ENCODE measurements around the gene COIL.

The COIL gene

DNA sequence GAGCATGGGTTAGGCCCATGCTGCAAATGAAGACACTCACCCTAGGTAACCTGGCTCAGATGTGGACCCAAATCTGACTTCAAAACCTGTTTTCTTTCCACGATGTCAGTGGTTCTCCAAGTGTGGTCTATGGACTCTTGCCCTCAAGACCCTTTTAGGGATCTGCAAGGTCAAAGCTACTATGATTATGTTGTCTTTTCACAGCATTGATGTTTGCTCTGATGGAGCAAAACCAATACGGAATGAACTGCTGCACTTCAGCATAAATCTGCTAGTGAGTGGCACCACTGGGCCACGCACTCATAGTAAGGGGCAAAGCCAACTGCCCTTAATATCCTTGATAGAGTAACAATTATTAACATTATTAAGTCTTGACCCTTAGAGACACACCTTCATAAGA lies 25.4 kb downstream of the COIL start:
- DNase-seq (ENCODE audit: low spot score), result no peak

- DNase-seq (ENCODE audit: low spot score), result no peak
Observed at GRCh38 chr17:56934280-56934679, 26.6 kb downstream of the COIL start.

DNA sequence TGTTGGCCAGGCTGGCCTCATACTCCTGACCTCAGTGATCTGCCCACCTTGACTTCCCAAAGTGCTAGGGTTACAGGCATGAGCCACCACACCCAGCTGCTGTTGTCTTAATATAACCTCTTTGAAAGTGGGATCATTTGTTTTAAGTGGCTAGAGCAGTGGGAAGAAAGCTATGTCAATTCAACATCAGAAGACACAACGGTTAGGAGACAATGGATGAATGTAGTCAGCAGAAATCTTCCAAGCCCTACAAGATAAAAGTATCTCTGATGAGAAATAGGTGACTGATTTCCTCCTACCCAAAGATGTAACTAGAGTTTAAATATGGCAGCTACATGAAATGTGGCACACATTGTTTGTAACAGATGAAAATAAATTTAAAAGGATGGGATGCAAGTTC lies 27.0 kb downstream of the COIL start:
- DNase-seq (ENCODE audit: low spot score), result no peak

- no peak for DNase-seq (ENCODE audit: low spot score)
Observed at GRCh38 chr17:56933151-56933745, 27.6 kb downstream of the COIL start.

DNA sequence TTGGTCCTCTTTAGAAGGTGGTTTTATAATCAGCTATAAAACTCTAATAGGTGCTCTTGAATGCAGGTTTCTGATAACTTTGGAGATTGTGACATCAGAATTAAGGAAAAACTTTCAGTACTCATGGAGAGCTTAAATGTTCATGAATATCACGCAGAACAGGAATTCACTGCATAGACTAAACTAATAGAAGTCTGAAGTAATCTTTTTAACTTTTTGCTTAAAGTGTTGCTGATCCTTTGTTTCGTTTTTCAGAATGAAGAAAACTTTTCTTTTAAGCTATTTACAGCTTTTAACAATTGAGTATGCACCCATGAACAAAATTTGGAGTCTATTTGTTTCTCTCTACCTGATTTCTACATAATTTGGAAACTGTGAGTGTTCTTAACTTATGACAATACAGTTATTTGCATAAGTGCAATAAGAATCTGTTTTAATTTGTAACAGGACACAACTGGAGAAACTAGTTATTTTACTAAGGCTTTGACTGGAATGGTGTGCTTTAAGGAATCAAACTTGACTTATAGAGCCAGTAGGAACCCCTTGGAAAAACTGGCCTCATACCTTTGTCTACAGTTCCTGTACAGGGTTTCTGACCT lies 30.0 kb downstream of the COIL start:
- no peak for DNase-seq (ENCODE audit: low spot score)

GRCh38 chr17:56929362-56929969 lies 31.4 kb downstream of the COIL start:
- no peak for DNase-seq (ENCODE audit: low spot score)

- DNase-seq (ENCODE audit: low spot score), result no peak
Observed at GRCh38 chr17:56928586-56928985, 32.3 kb downstream of the COIL start.

DNA sequence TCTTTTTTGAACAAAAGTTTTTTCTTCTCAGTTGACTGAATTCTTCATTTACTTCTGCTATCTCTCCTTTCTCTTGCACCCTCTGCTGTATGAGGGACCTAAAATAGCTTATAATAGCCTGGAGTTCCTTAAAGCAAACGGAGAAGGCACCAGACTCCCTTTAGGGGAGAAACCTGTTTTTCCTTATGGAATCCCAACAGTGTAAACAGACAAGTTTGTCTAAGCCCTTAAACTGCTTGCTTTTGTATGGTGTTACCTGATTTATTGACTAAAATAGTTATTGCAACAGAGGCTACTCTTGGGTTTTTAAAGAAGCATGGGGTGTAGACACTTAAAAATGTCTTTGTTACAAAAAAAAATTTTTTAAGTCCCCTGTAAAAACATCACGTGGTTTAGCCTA lies 34.1 kb downstream of the COIL start:
- no peak for DNase-seq (ENCODE audit: low spot score)

GRCh38 chr17:56926270-56926669 lies 34.6 kb downstream of the COIL start:
- DNase-seq (ENCODE audit: low spot score), result no peak

DNA sequence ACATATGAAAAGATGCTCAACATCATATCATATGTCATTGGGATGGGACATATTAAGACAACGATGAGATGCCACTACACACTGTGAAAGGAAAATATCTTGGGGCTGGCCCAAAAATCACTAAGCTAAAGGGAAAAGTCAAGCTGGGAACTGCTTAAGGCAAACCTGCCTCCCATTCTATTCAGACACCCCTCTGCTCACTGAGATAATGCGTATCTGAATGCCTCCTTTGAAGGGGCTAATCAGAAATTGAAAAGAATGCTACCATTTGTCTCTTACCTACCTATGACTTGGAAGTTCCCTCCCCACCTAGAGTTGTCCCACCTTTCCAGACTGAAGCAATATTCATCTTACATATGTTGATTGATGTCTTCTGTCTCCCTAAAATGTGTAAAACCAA lies 35.8 kb downstream of the COIL start:
- DNase-seq (ENCODE audit: low spot score), result no peak

DNA sequence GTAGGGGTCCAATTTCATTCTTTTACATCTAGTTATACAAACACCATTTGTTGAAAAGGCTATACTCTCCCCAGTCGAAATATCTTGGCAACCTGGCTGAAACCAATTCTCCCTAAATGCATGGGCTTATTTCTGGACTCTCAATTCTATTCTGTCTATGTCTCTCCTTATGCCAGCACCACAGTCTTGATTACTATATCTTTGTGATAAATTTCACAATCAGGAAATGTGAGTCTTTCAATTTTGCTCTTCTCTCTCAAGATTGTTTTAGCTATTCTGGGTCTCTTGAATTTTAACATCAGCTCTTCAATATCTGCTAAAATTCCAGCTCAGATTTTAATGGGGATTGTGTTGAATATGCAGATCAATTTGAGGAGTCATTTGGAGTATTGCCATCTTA lies 41.1 kb downstream of the COIL start:
- DNase-seq (ENCODE audit: low spot score), result no peak

GRCh38 chr17:56918916-56919315 lies 41.9 kb downstream of the COIL start:
- DNase-seq (ENCODE audit: low spot score), result no peak

DNA sequence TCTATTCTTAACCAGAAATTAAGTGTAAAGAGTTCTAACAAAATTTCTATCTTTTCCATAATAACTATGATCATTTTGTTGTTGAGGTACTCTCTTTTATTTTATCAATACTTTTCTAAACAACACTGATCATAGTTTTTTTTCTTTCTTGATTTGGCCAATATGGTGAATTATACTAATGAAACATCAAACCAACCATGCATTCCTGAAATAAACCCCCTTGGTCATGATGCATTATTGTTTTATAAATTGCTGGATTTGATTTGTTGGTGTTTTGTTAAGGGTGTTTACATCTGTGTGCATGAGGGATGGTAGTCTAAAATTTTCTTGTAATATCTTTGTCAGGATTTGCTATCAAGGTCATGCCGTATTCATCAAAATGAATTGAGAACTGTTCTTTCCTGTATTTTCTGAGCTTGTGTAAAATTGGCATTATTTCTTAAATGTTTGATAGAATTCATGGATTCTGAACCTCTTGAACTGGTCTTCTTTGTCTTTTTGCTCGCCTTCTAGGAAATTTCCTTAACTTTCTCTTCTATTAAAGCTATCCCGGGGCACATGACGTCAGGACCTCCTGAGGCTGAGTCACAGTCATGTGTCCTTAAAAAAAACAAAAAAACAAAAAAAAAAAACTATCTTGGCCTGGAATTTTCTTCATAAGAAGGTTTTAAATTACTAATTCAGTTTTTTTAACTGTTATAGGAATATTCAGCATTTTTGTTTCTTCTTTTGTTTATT lies 43.1 kb downstream of the COIL start:
- no peak for DNase-seq (ENCODE audit: low spot score)

GRCh38 chr17:56914581-56915273 lies 46.1 kb downstream of the COIL start:
- no peak for DNase-seq (ENCODE audit: low spot score)

GRCh38 chr17:56913867-56914580 lies 46.8 kb downstream of the COIL start, which contains the start of gene TRIM25:
TRIM25 (minus strand) TSS chr17:56914049; CDS start chr17:56913988, 61 bp downstream.
- DNase-seq (ENCODE audit: low spot score), result peak; percentile 97

DNA sequence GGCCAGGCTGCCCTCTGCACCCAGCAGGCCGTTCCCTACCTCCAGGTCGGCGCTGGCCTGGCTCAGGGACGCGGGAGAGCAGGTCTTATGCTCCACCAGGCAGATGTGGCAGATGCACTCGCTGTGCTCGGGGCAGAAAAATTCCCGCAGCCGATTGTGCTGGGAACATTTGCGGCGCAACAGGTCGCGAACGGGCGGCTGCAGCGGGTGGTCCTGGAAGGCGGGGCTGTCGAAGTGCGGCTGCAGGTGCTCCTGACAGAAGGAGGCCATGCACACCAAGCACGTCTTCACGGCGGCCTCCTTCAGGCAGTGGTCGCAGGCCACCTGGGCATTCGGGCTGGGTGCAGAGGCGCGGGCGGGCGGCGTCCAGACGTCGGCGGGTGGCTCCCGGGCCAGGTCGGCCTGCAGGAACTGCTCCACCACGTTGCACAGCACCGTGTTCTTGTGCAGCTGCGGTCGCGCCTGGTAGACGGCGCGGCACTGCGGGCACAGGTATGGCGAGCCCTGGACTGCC lies 47.4 kb downstream of the COIL start:
- peak; percentile 23 for DNase-seq (ENCODE audit: low spot score)

DNA sequence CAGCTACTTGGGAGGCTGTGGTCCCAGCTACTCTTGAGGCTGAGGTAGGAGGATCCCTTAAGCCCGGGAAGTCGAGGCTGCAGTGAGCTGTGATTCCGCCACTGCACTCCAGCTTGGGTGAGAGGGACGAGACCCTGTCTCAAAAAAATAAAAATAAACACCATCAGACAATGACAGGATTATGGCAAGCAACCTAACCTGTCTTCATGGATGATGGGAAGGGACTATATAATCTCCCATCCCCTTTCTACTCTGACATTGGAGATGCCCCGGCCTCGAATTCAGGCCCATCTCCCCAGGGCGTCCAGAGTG lies 47.9 kb downstream of the COIL start:
- DNase-seq (ENCODE audit: low spot score), result no peak

DNA sequence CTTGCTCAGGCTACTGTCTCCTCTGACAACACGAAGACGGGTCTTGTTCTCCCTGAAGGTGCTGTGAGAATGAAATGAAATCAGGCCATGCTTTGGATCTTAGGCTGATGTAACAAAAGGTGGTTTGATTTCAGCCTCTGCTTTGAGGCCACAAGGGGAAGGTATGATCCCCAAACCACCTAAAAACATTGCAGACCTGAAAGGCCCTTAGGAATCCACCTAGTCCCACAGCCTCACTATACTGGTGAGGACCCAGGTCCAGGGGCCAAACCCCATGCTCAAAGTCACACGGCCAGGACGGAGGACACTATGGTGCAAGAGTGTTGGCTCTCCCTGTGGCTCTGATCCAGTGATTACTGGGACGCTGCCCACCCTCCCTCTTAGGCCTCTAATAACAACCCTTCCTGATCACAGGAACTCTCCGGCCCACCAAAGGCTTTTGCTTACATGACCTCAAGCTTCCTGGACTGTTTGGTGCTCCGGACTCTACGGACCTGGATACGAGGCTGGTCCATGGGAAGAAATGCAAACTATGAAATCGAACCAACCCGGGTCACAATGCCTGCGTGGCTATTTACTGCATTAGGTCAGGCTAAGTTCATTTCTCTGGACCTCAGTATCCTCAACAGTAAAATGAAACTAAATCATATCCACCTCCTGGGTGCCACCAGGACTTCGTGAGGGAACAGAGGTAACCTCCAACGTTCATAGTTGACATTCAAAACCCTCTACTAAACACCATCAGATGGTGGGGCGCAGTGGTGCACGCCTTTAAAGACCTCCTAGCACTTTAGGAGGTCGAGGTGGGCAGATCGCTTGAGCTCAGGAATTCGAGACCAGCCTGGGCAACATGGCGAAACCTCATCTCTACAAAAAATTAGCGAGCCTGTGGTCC lies 48.5 kb downstream of the COIL start:
- peak; percentile 40 for DNase-seq (ENCODE audit: low spot score)

- no peak for DNase-seq (ENCODE audit: low spot score)
Observed at GRCh38 chr17:56910509-56911235, 50.2 kb downstream of the COIL start.

All from hepatic stellate cell (primary cell).